ENCODE data around the gene ATXN1.

Gene ATXN1

DNA sequence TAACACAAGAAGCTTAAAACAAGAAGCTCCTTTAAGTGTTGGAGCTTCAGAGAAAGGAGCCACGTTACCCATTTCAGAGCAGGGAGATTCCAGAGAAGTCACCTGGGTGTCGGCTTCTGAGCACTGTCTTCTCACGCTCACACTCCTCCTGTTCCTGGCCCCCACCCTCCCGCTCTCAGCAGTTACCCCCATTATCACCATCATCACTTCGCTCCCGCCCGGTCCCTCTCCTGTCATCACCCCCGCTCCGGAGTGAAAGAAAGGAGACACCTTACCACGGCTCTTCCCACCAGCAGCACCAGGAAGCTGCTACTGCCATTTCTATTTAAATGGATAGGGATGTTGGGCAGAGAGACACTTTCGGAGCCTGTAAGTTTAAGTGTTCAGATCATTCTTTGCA lies 399.0 kb downstream of the ATXN1 start:
- no peak for DNase-seq (ENCODE audit: low read depth, low spot score)

GRCh38 chr6:16361861-16362260 lies 399.4 kb downstream of the ATXN1 start:
- DNase-seq (ENCODE audit: low read depth, low spot score): no peak

GRCh38 chr6:16361121-16361520 lies 400.1 kb downstream of the ATXN1 start:
- DNase-seq (ENCODE audit: low read depth, low spot score): no peak

DNA sequence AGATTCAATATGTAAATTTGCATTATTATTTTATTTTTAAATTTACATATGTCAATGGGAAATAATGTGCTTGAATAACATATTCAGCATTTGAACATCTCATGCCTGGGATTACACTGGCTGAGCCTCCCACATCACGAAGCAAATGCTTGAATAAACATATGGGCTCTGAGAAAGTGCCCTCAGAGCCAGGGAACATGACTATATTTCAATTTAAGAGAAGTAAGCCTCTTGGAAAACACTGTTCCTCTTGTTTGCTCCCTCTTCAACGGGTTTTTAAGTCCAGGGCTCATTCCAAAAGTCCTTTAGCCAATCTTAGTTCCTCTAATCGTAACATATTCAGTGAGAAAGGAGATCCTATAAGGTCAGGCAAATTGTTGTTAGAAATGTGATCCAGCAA lies 400.9 kb downstream of the ATXN1 start:
- no peak for DNase-seq (ENCODE audit: low read depth, low spot score)

DNA sequence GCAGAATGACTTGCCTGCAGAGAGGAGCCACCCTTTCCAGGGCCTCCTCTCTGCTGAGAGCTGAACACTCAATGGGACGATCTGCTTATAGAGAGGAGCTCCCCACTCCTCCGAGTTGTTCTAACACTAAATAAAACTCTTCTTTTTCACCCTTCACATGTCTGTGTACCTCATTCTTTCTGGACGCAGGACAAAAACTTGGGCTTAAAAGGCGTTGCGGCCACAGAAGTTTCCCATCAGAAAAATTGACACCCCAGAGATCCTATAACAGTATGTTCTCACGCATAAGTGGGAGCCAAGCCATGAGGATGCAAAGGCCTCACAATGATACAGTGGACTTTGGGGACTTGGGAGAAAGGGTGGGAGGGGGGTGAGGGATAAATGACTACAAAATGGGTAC lies 401.7 kb downstream of the ATXN1 start:
- DNase-seq (ENCODE audit: low read depth, low spot score): no peak

DNA sequence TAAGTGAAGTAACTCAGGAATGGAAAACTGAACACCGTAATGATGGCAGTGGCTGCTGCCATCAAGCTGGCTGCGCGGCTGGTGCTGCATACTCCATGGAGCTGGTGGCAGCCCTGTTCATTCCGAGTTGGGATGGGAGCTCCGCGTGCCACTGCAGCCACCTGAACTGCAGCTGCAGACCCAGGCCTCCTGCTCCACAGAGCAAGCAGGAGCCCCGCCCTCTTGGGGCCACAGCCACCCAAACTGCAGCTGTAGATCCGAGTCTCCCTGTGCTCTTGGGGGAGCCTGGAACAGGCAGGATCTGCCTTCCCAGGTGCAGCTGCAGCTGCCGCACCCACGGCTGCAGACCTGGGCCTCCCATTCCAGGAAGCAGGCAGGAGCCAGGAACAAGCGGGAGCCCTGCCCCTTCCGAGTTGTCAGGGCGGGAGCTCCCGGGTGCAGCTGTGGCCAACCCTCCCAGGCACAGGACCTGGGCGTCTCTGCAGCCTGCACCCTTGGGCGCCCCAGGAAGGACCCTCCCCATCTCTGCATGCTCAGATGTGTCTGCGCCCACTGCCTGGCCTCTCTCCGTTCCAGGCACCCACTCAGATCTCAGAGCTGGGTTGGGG lies 402.6 kb downstream of the ATXN1 start:
- DNase-seq (ENCODE audit: low read depth, low spot score): no peak

GRCh38 chr6:16355699-16356446 lies 405.4 kb downstream of the ATXN1 start:
- no peak for DNase-seq (ENCODE audit: low read depth, low spot score)

- DNase-seq (ENCODE audit: low read depth, low spot score): no peak
Observed at GRCh38 chr6:16355238-16355637, 406.0 kb downstream of the ATXN1 start.

GRCh38 chr6:16354692-16355091 lies 406.6 kb downstream of the ATXN1 start:
- no peak for DNase-seq (ENCODE audit: low read depth, low spot score)

- no peak for DNase-seq (ENCODE audit: low read depth, low spot score)
Observed at GRCh38 chr6:16352821-16353438, 408.3 kb downstream of the ATXN1 start.

DNA sequence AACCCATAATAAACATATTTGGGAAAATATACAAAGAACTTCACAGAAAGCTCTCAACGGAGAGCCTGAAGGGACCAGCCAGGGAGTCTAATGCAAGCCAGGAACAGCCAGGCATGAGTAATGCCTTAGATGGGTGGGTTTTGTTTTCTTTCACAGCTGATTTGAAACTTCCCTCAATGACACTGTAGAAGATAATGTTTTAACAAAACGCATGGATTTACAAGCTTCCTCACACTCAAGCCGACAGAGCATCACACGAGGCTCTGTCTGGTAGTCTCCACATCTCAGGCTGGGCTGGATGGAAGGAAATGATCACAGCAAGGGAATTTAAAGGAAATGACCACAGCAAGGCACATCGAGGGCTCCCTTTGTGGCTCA lies 409.0 kb downstream of the ATXN1 start:
- DNase-seq (ENCODE audit: low read depth, low spot score): no peak

DNA sequence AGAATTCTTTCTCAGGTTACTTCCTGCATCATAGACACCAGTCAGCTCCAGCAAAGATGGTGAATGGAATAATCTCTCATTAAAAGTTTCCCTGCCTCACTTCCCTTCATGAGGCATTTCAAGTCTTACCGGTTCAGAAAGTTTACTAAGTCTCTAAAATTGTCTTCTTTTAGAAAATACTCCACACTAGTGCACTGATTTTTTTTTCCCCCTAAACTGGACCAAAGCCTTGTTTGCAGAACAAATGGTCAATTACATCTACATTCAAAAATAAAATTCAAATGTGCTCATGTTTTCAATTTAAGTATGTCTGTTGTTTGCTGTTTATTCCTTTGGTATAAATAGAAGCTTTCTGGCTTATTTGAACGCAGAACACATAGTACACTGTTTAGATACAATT lies 411.7 kb downstream of the ATXN1 start:
- no peak for DNase-seq (ENCODE audit: low read depth, low spot score)

- DNase-seq (ENCODE audit: low read depth, low spot score): no peak
Observed at GRCh38 chr6:16346831-16347230, 414.4 kb downstream of the ATXN1 start.

DNA sequence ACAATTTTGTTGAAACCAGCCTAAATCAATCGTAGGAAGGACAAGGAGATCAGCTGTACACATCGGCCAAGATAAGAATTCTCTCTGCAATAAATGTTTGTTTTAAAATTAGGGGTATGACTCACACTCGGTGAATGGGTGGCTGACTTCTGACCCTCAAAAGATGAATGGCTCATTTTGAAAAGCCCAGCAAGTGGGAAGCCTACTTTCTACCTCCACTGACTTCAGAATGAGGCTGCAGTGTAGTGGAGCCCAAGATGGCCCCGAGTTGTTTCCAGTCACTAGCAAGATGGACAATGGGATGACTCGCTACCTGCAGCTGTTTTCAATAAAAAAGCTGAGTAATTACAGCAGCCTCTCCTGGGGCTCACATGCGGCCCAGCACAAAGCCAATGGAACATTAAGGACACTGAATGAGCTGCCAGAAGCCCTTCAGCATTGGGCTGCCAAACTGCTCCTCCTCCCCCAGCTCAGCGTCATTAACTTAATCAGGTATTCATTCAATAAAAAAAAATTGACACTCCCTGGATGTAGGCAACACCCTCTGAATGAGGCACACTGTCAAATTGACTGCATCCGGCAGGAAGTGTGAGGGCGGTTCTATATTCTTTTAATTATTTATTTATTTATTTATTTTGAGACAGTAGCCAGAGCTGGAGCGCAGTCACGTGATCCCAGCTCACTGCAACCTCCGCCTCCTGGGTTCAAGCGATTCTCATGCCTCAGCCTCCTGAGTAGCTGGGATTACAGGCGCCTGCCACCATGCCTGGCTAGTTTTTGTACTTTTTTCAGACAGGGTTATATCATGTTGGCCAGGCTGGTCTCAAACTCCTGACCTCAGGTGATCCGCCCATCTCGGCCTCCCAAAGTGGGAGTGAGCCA lies 415.6 kb downstream of the ATXN1 start:
- no peak for DNase-seq (ENCODE audit: low read depth, low spot score)

DNA sequence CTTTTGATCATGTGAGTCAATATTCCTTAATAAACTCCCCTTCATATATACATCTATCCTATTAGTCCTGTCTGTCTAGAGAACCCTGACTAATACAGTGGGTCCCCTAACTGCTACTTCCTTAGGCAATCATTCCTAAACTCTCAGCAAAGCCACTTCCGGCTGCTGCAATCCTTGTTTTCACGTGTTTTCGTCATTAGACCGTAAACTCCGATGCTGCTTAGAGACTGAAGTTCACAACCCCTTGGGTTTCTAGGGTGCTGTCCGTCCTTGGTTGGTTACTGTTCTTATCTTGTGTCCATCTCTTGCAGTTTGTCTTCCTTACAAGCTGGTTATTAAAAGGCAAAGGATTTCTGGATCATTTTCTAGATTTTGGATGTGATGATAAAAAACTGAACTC lies 416.5 kb downstream of the ATXN1 start:
- no peak for DNase-seq (ENCODE audit: low read depth, low spot score)

DNA sequence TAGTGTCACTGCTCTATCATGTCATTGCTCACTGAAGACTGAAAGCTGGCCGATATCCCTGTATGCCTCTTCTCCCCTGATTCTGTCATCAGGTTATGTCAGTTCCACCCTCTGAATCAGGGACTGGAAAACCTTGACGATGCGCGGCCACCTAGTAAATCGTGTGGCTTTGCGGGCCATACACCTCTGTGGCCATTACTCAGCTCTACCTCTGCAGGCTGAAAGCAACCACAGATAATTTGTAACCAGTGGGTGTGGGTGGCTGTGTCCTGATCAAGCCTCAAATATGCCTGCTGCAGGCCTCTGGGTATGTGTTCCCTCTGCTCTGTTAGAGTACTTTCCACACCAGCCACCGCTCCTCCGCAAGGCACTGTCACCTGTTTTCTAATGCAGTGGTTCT lies 417.7 kb downstream of the ATXN1 start:
- no peak for DNase-seq (ENCODE audit: low read depth, low spot score)

- DNase-seq (ENCODE audit: low read depth, low spot score): no peak
Observed at GRCh38 chr6:16339265-16339587, 422.0 kb downstream of the ATXN1 start.

DNA sequence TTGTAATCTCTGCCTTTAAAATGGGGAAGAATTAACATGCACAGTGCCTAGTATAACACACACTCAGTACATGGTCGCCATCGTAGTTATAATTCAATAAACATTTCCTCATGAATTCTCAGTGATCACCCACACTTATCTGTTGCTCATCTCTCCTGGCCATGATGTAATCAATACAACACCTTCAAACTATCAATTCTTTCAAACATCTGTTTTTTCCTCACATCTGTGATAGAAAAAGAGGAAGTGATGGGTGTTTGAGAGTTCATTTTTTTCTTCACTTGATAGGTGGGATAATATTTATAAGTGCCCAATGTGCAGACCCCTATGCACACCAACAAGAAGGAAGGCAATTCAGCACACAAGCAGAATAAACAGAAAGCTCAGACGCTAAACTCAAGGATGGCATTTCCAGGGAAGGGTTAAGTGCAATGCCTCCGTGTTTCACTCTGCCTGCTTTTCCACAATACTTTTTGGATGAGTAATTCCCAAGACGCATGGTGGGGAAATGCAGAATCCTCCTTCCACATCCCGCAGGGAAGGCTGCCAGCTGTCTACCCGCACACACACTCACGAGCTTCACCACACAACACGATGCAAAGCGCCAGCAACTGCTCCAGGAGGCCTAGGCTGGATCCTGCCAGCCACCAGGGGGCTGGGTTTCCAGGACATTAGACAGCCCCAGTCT lies 422.5 kb downstream of the ATXN1 start:
- no peak for DNase-seq (ENCODE audit: low read depth, low spot score)

DNA sequence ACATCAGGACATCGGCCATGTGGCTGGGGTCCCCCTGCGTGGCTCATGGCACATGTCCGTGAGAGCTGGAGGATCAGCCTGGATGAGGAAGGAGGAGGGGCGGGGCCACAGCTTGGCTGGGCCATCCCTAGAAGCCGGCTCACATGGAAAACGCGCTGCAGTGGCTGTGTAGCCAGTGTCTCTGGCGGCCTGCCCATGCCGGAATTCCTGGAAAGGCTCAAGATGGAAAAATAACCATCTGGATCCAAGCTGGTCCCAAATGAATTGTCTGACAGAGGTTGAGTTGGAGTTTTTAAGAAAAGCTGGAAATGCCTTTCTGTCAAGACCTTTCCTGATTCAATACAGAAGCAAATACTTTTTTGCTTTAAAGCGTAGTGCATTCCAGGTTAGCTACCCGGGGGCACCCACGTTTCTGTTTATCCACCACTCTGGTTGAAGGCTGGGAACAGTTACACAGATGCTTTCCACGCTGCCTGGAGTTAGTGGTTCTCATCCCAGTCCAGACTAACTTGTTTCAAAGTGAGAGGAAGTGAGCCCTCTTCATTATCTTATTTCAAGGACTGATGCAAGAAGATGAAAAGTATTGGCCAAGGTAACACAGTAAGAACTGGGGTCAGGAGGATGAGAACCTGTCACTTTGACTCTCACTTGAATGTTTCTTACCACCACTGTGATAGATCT lies 423.8 kb downstream of the ATXN1 start:
- no peak for DNase-seq (ENCODE audit: low read depth, low spot score)

DNA sequence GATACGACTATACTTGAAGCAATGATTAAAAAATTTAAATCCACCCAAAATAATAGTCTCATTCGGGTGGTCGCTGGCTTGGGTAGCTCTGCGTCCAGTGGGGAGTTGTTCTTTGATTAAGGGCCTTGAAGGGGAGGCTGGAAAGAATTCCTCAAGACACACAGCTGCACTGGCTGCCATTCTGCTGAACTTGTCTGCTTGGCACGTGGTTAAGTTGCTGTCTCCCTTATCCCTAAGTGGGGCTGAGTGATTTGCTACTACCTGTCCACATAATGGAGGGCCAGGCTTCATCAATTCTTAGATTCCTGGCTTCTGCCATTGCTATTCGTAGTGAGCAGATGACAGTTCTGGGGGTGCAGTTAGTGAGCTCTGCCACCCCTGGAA lies 424.4 kb downstream of the ATXN1 start:
- no peak for DNase-seq (ENCODE audit: low read depth, low spot score)

All from iPS DF 19.7 (cell line).